ENCODE data around the gene HTR2B.

The HTR2B gene

GRCh38 chr2:231115651-231116050 is 9.2 kb downstream of the HTR2B start:
- H3K9me3 ChIP-seq (ENCODE audit: control insufficient read depth, low read length) = no peaks in the 10 kb centered on the region
- no peak overlapping the region for H2AFZ ChIP-seq
- no peak overlapping the region for H3K4me2 ChIP-seq (ENCODE audit: low read length)
- H3K9ac ChIP-seq = no peak overlapping the region
- no peaks in the 10 kb centered on the region for H3K79me2 ChIP-seq
- no peak overlapping the region for H3K4me3 ChIP-seq (ENCODE audit: low read depth, low read length)
- no peak overlapping the region for H3K27ac ChIP-seq
- peaks cover 3% of the 10 kb centered on the region for H3K4me1 ChIP-seq
- H3K27me3 ChIP-seq (ENCODE audit: control insufficient read depth, insufficient read depth, low read length) = no peaks in the 10 kb centered on the region
- no peak for TF ChIP-seq CTCF (IDR thresholded peaks at IDR 0.05)
- H3K36me3 ChIP-seq (ENCODE audit: control insufficient read depth, insufficient read depth, low read length) = no peaks in the 10 kb centered on the region

- Histone ChIP-seq H3K36me3 (ENCODE audit: control insufficient read depth, insufficient read depth, low read length) (no peaks in the 10 kb centered on the region), H3K9ac (no peak overlapping the region), H3K4me1 (peaks cover 3% of the 10 kb centered on the region), H2AFZ (no peak overlapping the region), H3K27me3 (ENCODE audit: control insufficient read depth, insufficient read depth, low read length) (no peaks in the 10 kb centered on the region), H3K4me3 (ENCODE audit: low read depth, low read length) (no peak overlapping the region), H3K4me2 (ENCODE audit: low read length) (no peak overlapping the region), H3K27ac (no peak overlapping the region), H3K9me3 (ENCODE audit: control insufficient read depth, low read length) (no peaks in the 10 kb centered on the region), H3K79me2 (no peaks in the 10 kb centered on the region)
- no peak for TF ChIP-seq CTCF (IDR thresholded peaks at IDR 0.05)
These were observed 11.4 kb downstream of the HTR2B start for GRCh38 chr2:231113489-231113888.

- no peak for TF ChIP-seq CTCF (IDR thresholded peaks at IDR 0.05)
- Histone ChIP-seq H3K27ac (no peak overlapping the region), H3K4me2 (ENCODE audit: low read length) (no peak overlapping the region), H3K27me3 (ENCODE audit: control insufficient read depth, insufficient read depth, low read length) (no peaks in the 10 kb centered on the region), H2AFZ (no peak overlapping the region), H3K4me3 (ENCODE audit: low read depth, low read length) (no peak overlapping the region), H3K9ac (no peak overlapping the region), H3K4me1 (no peaks in the 10 kb centered on the region), H3K79me2 (no peaks in the 10 kb centered on the region), H3K36me3 (ENCODE audit: control insufficient read depth, insufficient read depth, low read length) (no peaks in the 10 kb centered on the region), H3K9me3 (ENCODE audit: control insufficient read depth, low read length) (no peaks in the 10 kb centered on the region)
These were observed 12.9 kb downstream of the HTR2B start for GRCh38 chr2:231111987-231112386.

GRCh38 chr2:231110551-231110950 is 14.3 kb downstream of the HTR2B start:
- Histone ChIP-seq H3K4me3 (ENCODE audit: low read depth, low read length) (no peak overlapping the region), H3K9ac (no peak overlapping the region), H3K27me3 (ENCODE audit: control insufficient read depth, insufficient read depth, low read length) (no peaks in the 10 kb centered on the region), H3K9me3 (ENCODE audit: control insufficient read depth, low read length) (no peaks in the 10 kb centered on the region), H2AFZ (no peak overlapping the region), H3K27ac (no peak overlapping the region), H3K4me2 (ENCODE audit: low read length) (no peak overlapping the region), H3K36me3 (ENCODE audit: control insufficient read depth, insufficient read depth, low read length) (no peaks in the 10 kb centered on the region), H3K79me2 (peaks cover 2% of the 10 kb centered on the region), H3K4me1 (no peaks in the 10 kb centered on the region)
- no peak for TF ChIP-seq CTCF (IDR thresholded peaks at IDR 0.05)

GRCh38 chr2:231104115-231104713 is 20.6 kb downstream of the HTR2B start:
- Histone ChIP-seq H3K27me3 (ENCODE audit: control insufficient read depth, insufficient read depth, low read length) (no peaks in the 10 kb centered on the region), H3K9ac (no peak overlapping the region), H3K27ac (no peak overlapping the region), H2AFZ (no peak overlapping the region), H3K4me1 (no peaks in the 10 kb centered on the region), H3K4me3 (ENCODE audit: low read depth, low read length) (no peak overlapping the region), H3K4me2 (ENCODE audit: low read length) (no peak overlapping the region), H3K36me3 (ENCODE audit: control insufficient read depth, insufficient read depth, low read length) (peaks cover 5% of the 10 kb centered on the region), H3K9me3 (ENCODE audit: control insufficient read depth, low read length) (no peaks in the 10 kb centered on the region), H3K79me2 (peaks cover 9% of the 10 kb centered on the region)
- peak; percentile 83 for TF ChIP-seq CTCF (IDR thresholded peaks at IDR 0.05)
